B cell (primary cell): ENCODE data around the gene OLFML2B. TPM values are rescaled to one million over a fixed set of nuclear protein-coding genes. Genes with fewer than 3 reads are reported as not detected.

Source experiments
- ATAC-seq: fragments of 200-7000 bp; cut with Tn5 transposase; one replicate; pipeline ENCODE4 v1.10.0; 2021; ENCODE audit warnings: low read depth, mild to moderate bottlenecking, moderate number of reproducible peaks, moderate library complexity
- CTCF ChIA-PET: fragments of 350-600 bp; sonication (Branson Sonifier 250); formaldehyde crosslinking; loops from one replicate; lab custom pipeline; 2021; ENCODE audit warnings: antibody characterized with exemption, inconsistent platforms; lab: Charles Lee
- POLR2A ChIA-PET: fragments of 350-600 bp; sonication (Branson Sonifier 250); formaldehyde crosslinking; loops from one replicate; lab custom pipeline; 2021; ENCODE audit warnings: antibody characterized with exemption; lab: Charles Lee
- DNase-seq: peaks from one replicate; pipeline ENCODE4 v3.0.0; 2013
- H2AFZ ChIP-seq: 2 replicates; pipeline ENCODE4 v1.6.1; 2012; ENCODE audit warnings: mild to moderate bottlenecking, low read depth, low read length; ENCODE audit not compliant: insufficient read depth, poor library complexity, severe bottlenecking
- H3K27ac ChIP-seq, 2 donors: 1 replicate in 1 of 2; 2 replicates in 1 of 2; pipeline ENCODE4 v1.5.1; 2012 to 2013; ENCODE audit warnings: low read length in 2 of 2, mild to moderate bottlenecking in 2 of 2, moderate library complexity in 1 of 2
- H3K27me3 ChIP-seq, 4 experiments: fragments of 200-600 bp in 1 of 4; sonication (generic) in 1 of 4; replicated peaks in 1 of 4; 1 replicate in 2 of 4; 2 replicates in 2 of 4; pipeline versions ENCODE4 v1.6.1 to v1.7.0; 2013 to 2016; ENCODE audit warnings: low read length in 3 of 4, mild to moderate bottlenecking in 2 of 4, mixed read lengths in 1 of 4, moderate library complexity in 1 of 4; ENCODE audit not compliant: insufficient read depth in 4 of 4, control insufficient read depth in 3 of 4; ENCODE audit errors: control extremely low read depth in 1 of 4
- H3K36me3 ChIP-seq, 2 experiments: replicated peaks in 1 of 2; 1 replicate in 1 of 2; 2 replicates in 1 of 2; pipeline versions ENCODE4 v1.6.1 to v1.7.1; 2013; ENCODE audit warnings: low read length in 1 of 2; ENCODE audit not compliant: insufficient read depth in 2 of 2, control insufficient read depth in 1 of 2; ENCODE audit errors: control extremely low read depth in 1 of 2, extremely low read depth in 1 of 2
- H3K4me1 ChIP-seq, 2 donors: fragments of 200-600 bp in 1 of 2; sonication (generic) in 1 of 2; 1 replicate in 1 of 2; 2 replicates in 1 of 2; pipeline versions ENCODE4 v1.5.1 to v1.6.1; 2013 to 2017; ENCODE audit warnings: low read length in 2 of 2; ENCODE audit not compliant: control insufficient read depth in 2 of 2, insufficient read depth in 2 of 2
- H3K4me2 ChIP-seq: replicated peaks from 2 replicates; pipeline ENCODE3; 2012; ENCODE audit warnings: mild to moderate bottlenecking, low read depth, low read length; ENCODE audit not compliant: poor library complexity, severe bottlenecking
- H3K4me3 ChIP-seq, 5 experiments: fragments of 200-600 bp in 1 of 5; sonication (generic) in 1 of 5; 1 replicate in 3 of 5; 2 replicates in 2 of 5; pipeline versions ENCODE4 v1.5.1 to v1.7.0; 2011 to 2016; ENCODE audit warnings: low read length in 4 of 5, mild to moderate bottlenecking in 4 of 5, low read depth in 2 of 5, control low read depth in 1 of 5, moderate library complexity in 1 of 5; ENCODE audit not compliant: insufficient read depth in 1 of 5; ENCODE audit errors: control extremely low read depth in 1 of 5, extremely low read depth in 1 of 5
- H3K79me2 ChIP-seq: fragments of 200-600 bp; sonication (generic); one replicate; pipeline ENCODE4 v1.6.0; 2016; ENCODE audit warnings: low read length; ENCODE audit not compliant: control insufficient read depth, insufficient read depth
- H3K9ac ChIP-seq: fragments of 200-600 bp; sonication (generic); 2 replicates; pipeline ENCODE4 v1.6.1; 2017; ENCODE audit warnings: mild to moderate bottlenecking, low read length, moderate library complexity
- H3K9me3 ChIP-seq, 3 donors: one replicate each; pipeline versions ENCODE4 v1.6.1 to v1.7.1; 2013; ENCODE audit warnings: low read length in 2 of 3; ENCODE audit not compliant: control insufficient read depth in 2 of 3, insufficient read depth in 1 of 3; ENCODE audit errors: control extremely low read depth in 1 of 3
- H4K20me1 ChIP-seq: 2 replicates; pipeline ENCODE4 v1.6.0; 2012; ENCODE audit warnings: mild to moderate bottlenecking, low read length; ENCODE audit not compliant: insufficient read depth, control insufficient read depth, poor library complexity, severe bottlenecking
- H3K27ac Mint-ChIP-seq: one replicate; pipeline ENCODE4 v1.8.0; 2021; ENCODE audit warnings: mixed read lengths
- H3K27me3 Mint-ChIP-seq: one replicate; pipeline ENCODE4 v1.8.0; 2021; ENCODE audit warnings: mixed read lengths
- H3K4me1 Mint-ChIP-seq: one replicate; pipeline ENCODE4 v1.8.0; 2021; ENCODE audit warnings: mixed read lengths
- H3K4me3 Mint-ChIP-seq: one replicate; pipeline ENCODE4 v1.8.0; 2021; ENCODE audit warnings: mixed read lengths
- H3K9me3 Mint-ChIP-seq: one replicate; pipeline ENCODE4 v1.8.0; 2022; ENCODE audit warnings: mixed read lengths; ENCODE audit not compliant: insufficient read depth
- CTCF ChIP-seq: fragments of 200-600 bp; IDR thresholded peaks from one replicate; pipeline ENCODE4 v1.8.0; 2022; ENCODE audit warnings: antibody characterized with exemption, mild to moderate bottlenecking
- EZH2 ChIP-seq: IDR thresholded peaks from 2 replicates; pipeline ENCODE4 v1.6.1; 2012; ENCODE audit warnings: borderline replicate concordance, low read depth, mild to moderate bottlenecking, moderate library complexity, low read length; ENCODE audit not compliant: insufficient read depth, poor library complexity, severe bottlenecking
- WGBS: methylation state at CpG from one replicate; pipeline ENCODE4 v1.1.5; 2013; ENCODE audit warnings: missing lambda C conversion rate; ENCODE audit not compliant: insufficient coverage; 5-methylcytosine and 5-hydroxymethylcytosine counted together
- intact Hi-C: fragments of 100-400 bp; cut with micrococcal nuclease; formaldehyde crosslinking; loops from one replicate; pipeline ENCODE4 v1.10.0; 2022
- polyA plus RNA-seq: library from polyadenylated mRNA; depleted of rRNA; stranded (reverse); fragments of >200 nt; gene quantifications from 2 replicates; pipeline ENCODE4 v1.2.3, GENCODE V29; 2012
- total RNA-seq, 2 donors: library from RNA; stranded (reverse); fragments of 120-200 nt in 1 of 2; gene quantifications; 1 replicate in 1 of 2; 2 replicates in 1 of 2; pipeline versions ENCODE4 v1.2.3 to v1.2.4, GENCODE V29; 2013 to 2022

Gene OLFML2B
- total and polyA plus RNA-seq, 2 donors (not counting 1 experiment from before 2014, with no cell fraction given) = not detected

DNA sequence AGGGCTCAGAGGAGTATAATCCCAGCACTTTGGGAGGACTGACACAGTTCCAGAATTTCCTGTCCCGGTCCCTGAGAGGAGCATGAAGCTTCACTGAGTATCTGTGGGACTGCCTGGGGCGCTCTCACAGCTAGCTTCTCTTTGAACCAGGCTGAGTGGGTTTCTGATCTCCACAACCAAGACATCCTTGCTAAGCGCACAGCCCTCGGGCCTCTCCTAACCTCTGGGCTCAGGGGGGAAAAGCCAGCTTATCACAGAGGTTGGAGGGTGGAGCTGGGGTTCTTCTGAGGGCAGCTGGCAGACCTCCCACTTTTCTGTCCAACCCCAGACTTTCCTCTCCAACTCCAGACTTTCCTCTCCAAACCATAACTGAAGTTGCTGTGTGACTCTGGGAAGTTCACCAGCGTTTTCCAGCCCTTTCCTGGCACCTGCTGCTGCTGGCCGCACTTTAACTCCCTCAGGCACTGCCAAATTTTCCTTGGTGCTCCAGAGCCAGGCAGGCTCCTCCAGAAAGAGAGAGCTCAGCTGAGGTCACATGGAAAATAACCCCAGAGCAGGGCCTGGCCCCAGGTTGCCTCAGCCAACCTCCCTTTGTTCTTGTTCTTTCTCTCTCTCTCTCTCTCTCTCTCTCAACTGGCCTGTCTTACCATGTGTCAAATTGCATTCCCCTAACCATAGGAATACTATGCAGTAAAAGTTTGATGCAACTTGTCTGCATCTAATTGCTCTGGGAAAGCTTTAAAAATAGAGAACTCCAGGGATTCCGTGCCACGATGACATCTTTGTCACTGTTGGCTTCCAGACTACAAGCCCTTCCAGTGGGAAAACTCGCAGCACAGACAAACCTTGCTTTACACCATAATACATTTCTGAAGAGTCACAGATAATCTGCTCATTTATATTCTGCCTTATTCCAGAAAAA lies 49.5 kb downstream of the OLFML2B start:
- no peak overlapping the region for H3K27ac ChIP-seq
- H3K27me3 ChIP-seq = no peaks in the 10 kb centered on the region
- no peaks in the 10 kb centered on the region for H3K9me3 ChIP-seq
- ATAC-seq = no peak
- DNase-seq = no peak
- H3K9me3 Mint-ChIP-seq = no peaks in the 10 kb centered on the region
- no peaks in the 10 kb centered on the region for H3K79me2 ChIP-seq
- CTCF ChIA-PET = no interaction called here
- no peak overlapping the region for H3K4me3 ChIP-seq
- POLR2A ChIA-PET = no interaction called here
- H3K27ac Mint-ChIP-seq = no peak overlapping the region
- no peaks in the 10 kb centered on the region for H3K4me1 Mint-ChIP-seq
- no peak for TF ChIP-seq CTCF
- TF ChIP-seq EZH2 = no peak
- intact Hi-C loops = no loop called here
- no peak overlapping the region for H3K4me3 Mint-ChIP-seq
- H2AFZ ChIP-seq = no peak overlapping the region
- WGBS = 87% methylated on average over 7 of the region's 9 CpGs
- H3K4me1 ChIP-seq = no peaks in the 10 kb centered on the region
- no peak overlapping the region for H3K4me2 ChIP-seq
- H3K36me3 ChIP-seq = no peaks in the 10 kb centered on the region
- no peaks in the 10 kb centered on the region for H4K20me1 ChIP-seq
- H3K9ac ChIP-seq = no peak overlapping the region
- no peaks in the 10 kb centered on the region for H3K27me3 Mint-ChIP-seq

DNA sequence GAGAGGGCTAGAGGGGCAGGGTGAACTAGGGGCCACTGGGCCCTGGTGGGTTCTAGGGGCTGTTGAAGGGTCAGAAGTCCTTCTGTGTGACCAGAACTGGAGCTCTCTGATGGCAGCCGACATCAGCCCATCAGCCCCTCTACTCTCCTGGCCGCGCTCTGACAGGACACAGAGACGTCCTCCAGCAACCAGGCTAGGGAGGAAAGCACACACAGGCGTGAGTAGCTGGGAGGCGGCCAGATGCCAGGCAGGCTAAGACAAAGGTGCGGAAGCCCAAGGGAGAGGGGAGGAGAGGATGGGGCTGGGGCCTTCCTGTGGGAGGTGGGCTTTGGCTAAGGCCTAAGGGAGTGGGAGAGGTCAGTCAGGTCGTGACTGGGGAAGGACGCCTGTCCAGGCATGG lies 50.8 kb downstream of the OLFML2B start:
- Histone ChIP-seq H2AFZ (no peak overlapping the region), H3K4me3 (no peak overlapping the region), H3K27me3 (no peaks in the 10 kb centered on the region), H3K79me2 (no peaks in the 10 kb centered on the region), H3K9me3 (no peaks in the 10 kb centered on the region), H4K20me1 (no peaks in the 10 kb centered on the region), H3K36me3 (no peaks in the 10 kb centered on the region), H3K27ac (no peak overlapping the region), H3K4me2 (no peak overlapping the region), H3K9ac (no peak overlapping the region), H3K4me1 (no peaks in the 10 kb centered on the region)
- TF ChIP-seq EZH2 (no peak), CTCF (no peak)
- H3K27me3 Mint-ChIP-seq = no peaks in the 10 kb centered on the region
- no peak for ATAC-seq
- CTCF ChIA-PET = no interaction called here
- POLR2A ChIA-PET = no interaction called here
- intact Hi-C loops = no loop called here
- no peak for DNase-seq
- no peak overlapping the region for H3K27ac Mint-ChIP-seq
- no peaks in the 10 kb centered on the region for H3K4me1 Mint-ChIP-seq
- no peaks in the 10 kb centered on the region for H3K9me3 Mint-ChIP-seq
- H3K4me3 Mint-ChIP-seq = no peak overlapping the region
- WGBS = 95% methylated on average over 9 of the region's 9 CpGs
